HEK293 (cell line): Measurements from ENCODE around the gene SFSWAP.

Source experiments
- CTCF ChIA-PET: fragments of 350-600 bp; formaldehyde crosslinking; extraction: SDS; loops from one replicate; lab custom pipeline; 2021; ENCODE audit warnings: antibody characterized with exemption; lab: Yijun Ruan, JAX
- POLR2A ChIA-PET: fragments of 300-600 bp; formaldehyde crosslinking; extraction: SDS; loops from one replicate; lab custom pipeline; 2020; ENCODE audit warnings: antibody characterized with exemption, inconsistent platforms; lab: Yijun Ruan, JAX
- H3K27ac ChIP-seq: fragments of 200-500 bp; sonication (Bioruptor generic); 2 replicates; pipeline ENCODE4 v1.5.1; 2014; ENCODE audit warnings: low read depth, low read length, control low read depth, inconsistent platforms; ENCODE audit errors: extremely low read depth
- H3K36me3 ChIP-seq, 2 experiments: fragments of 200-500 bp in 1 of 2; sonication (Bioruptor generic) in 1 of 2; 1 replicate in 1 of 2; 2 replicates in 1 of 2; pipeline ENCODE4 v1.5.1; 2014 to 2017; ENCODE audit warnings: inconsistent platforms in 2 of 2, low read length in 2 of 2; ENCODE audit not compliant: control insufficient read depth in 2 of 2, insufficient read depth in 1 of 2
- H3K4me1 ChIP-seq: fragments of 200-500 bp; sonication (Bioruptor generic); 2 replicates; pipeline ENCODE4 v1.5.1; 2014; ENCODE audit warnings: mild to moderate bottlenecking, low read length, inconsistent platforms; ENCODE audit not compliant: control insufficient read depth, insufficient read depth
- H3K4me3 ChIP-seq: 2 replicates; pipeline ENCODE4 v1.5.1; 2011; ENCODE audit warnings: low read depth, mild to moderate bottlenecking, control low read depth, low read length, moderate library complexity
- H3K9me3 ChIP-seq: fragments of 200-500 bp; sonication (Bioruptor generic); 2 replicates; pipeline ENCODE4 v1.5.1; 2014; ENCODE audit warnings: low read depth, low read length, inconsistent platforms; ENCODE audit not compliant: control insufficient read depth, insufficient read depth
- BCL11A ChIP-seq: fragments of 450-650 bp; formaldehyde crosslinking; IDR thresholded peaks from 2 replicates; pipeline ENCODE4 v1.5.1; 2016; ENCODE audit warnings: low read depth, missing biosample characterization, missing genetic modification characterization
- HOXC10 ChIP-seq: sonication (generic); formaldehyde crosslinking; IDR thresholded peaks from 2 replicates; pipeline ENCODE4 v1.8.1; 2023; ENCODE audit warnings: mild to moderate bottlenecking, missing genetic modification reagents
- KLF7 ChIP-seq: fragments of 450-650 bp; formaldehyde crosslinking; IDR thresholded peaks from 2 replicates; pipeline ENCODE4 v1.5.1; 2016; ENCODE audit warnings: missing biosample characterization, missing genetic modification characterization, borderline replicate concordance
- SP7 ChIP-seq: fragments of 450-650 bp; formaldehyde crosslinking; IDR thresholded peaks from 2 replicates; pipeline ENCODE4 v1.5.1; 2016; ENCODE audit warnings: missing biosample characterization, missing genetic modification characterization
- ZNF146 ChIP-seq: fragments of 450-650 bp; formaldehyde crosslinking; IDR thresholded peaks from 2 replicates; pipeline ENCODE4 v1.5.1; 2016; ENCODE audit warnings: missing biosample characterization, missing genetic modification characterization
- ZNF174 ChIP-seq: fragments of 450-650 bp; formaldehyde crosslinking; IDR thresholded peaks from 2 replicates; pipeline ENCODE4 v1.5.0; 2017; ENCODE audit warnings: missing biosample characterization, mild to moderate bottlenecking, missing genetic modification characterization
- ZNF184 ChIP-seq: fragments of 450-650 bp; IDR thresholded peaks from 2 replicates; pipeline ENCODE4 v1.5.1; 2018; ENCODE audit warnings: missing biosample characterization, mild to moderate bottlenecking, missing genetic modification characterization
- ZNF23 ChIP-seq: fragments of 450-650 bp; formaldehyde crosslinking; IDR thresholded peaks from 2 replicates; pipeline ENCODE4 v1.5.1; 2016; ENCODE audit warnings: missing biosample characterization, missing genetic modification characterization, borderline replicate concordance
- ZNF266 ChIP-seq: fragments of 450-650 bp; formaldehyde crosslinking; IDR thresholded peaks from 2 replicates; pipeline ENCODE4 v1.5.1; 2016; ENCODE audit warnings: missing biosample characterization, missing genetic modification characterization, low read depth
- ZNF366 ChIP-seq: fragments of 450-650 bp; formaldehyde crosslinking; conservative IDR thresholded peaks from 2 replicates; pipeline ENCODE4 v1.5.1; 2016; ENCODE audit warnings: missing biosample characterization, missing genetic modification characterization
- ZNF416 ChIP-seq: fragments of 450-650 bp; formaldehyde crosslinking; IDR thresholded peaks from 2 replicates; pipeline ENCODE4 v1.5.1; 2016; ENCODE audit warnings: missing biosample characterization, missing genetic modification characterization
- ZNF426 ChIP-seq: fragments of 450-650 bp; formaldehyde crosslinking; IDR thresholded peaks from 2 replicates; pipeline ENCODE4 v1.5.1; 2017; ENCODE audit warnings: missing biosample characterization, missing genetic modification characterization, mild to moderate bottlenecking, inconsistent platforms, moderate library complexity
- ZNF571 ChIP-seq: fragments of 450-650 bp; formaldehyde crosslinking; IDR thresholded peaks from 2 replicates; pipeline ENCODE4 v1.5.0; 2017; ENCODE audit warnings: missing biosample characterization, missing genetic modification characterization
- ZNF623 ChIP-seq: fragments of 450-650 bp; formaldehyde crosslinking; IDR thresholded peaks from 2 replicates; pipeline ENCODE4 v1.5.1; 2016; ENCODE audit warnings: missing biosample characterization, missing genetic modification characterization
- ZNF626 ChIP-seq: fragments of 450-650 bp; sonication (Bioruptor Pico); formaldehyde crosslinking; IDR thresholded peaks from 2 replicates; pipeline ENCODE4 v1.5.1; 2018; ENCODE audit warnings: missing biosample characterization, missing genetic modification characterization, inconsistent platforms
- ZNF658 ChIP-seq: fragments of 450-650 bp; formaldehyde crosslinking; IDR thresholded peaks from 2 replicates; pipeline ENCODE4; 2016; ENCODE audit warnings: missing biosample characterization, missing genetic modification characterization
- ZNF791 ChIP-seq: fragments of 450-650 bp; formaldehyde crosslinking; IDR thresholded peaks from 2 replicates; pipeline ENCODE4 v1.5.1; 2016; ENCODE audit warnings: missing biosample characterization, missing genetic modification characterization
- TF ChIP-seq, protein P1 (sequence below): fragments of 450-650 bp; formaldehyde crosslinking; IDR thresholded peaks from 2 replicates; pipeline ENCODE4 v1.5.1; 2017; ENCODE audit warnings: missing biosample characterization, missing genetic modification characterization
- TF ChIP-seq, protein P2 (sequence below): fragments of 450-650 bp; formaldehyde crosslinking; IDR thresholded peaks from 2 replicates; pipeline ENCODE4 v1.5.1; 2016; ENCODE audit warnings: missing biosample characterization, missing genetic modification characterization
- TF ChIP-seq, protein P3 (sequence below): fragments of 450-650 bp; IDR thresholded peaks from 2 replicates; pipeline ENCODE4 v1.5.1; 2018; ENCODE audit warnings: missing biosample characterization, missing genetic modification characterization
- TF ChIP-seq, protein P4 (sequence below): fragments of 450-650 bp; formaldehyde crosslinking; IDR thresholded peaks from 2 replicates; pipeline ENCODE4 v1.5.1; 2016; ENCODE audit warnings: missing biosample characterization, missing genetic modification characterization
- TF ChIP-seq, protein P5 (sequence below): fragments of 450-650 bp; formaldehyde crosslinking; IDR thresholded peaks from 2 replicates; pipeline ENCODE4 v1.5.1; 2016; ENCODE audit warnings: missing biosample characterization, missing genetic modification characterization, borderline replicate concordance

Gene SFSWAP

DNA sequence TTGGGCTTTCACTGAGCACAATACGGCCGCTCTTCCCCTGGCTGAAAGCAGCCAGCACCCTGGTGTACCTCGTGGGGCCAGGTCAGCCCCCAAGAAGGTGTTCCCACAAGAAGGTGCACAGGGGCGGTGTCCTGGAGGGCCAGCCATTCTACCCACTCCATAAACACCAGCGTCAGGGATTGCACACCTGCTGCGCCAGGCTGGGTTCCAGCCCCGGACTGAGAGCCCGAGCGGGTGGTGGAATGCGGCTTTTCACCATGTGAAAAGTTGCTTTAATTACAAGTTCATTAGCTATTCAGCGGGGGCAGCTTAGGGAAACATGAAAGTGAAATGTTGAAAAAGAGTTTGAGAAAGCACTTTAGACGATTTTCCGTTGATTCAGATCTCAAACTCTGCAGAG, 99.8 kb downstream of the SFSWAP start:
- no peak for TF ChIP-seq ZNF626 (tag by site-specific recombination)
- TF ChIP-seq, protein P1, sequence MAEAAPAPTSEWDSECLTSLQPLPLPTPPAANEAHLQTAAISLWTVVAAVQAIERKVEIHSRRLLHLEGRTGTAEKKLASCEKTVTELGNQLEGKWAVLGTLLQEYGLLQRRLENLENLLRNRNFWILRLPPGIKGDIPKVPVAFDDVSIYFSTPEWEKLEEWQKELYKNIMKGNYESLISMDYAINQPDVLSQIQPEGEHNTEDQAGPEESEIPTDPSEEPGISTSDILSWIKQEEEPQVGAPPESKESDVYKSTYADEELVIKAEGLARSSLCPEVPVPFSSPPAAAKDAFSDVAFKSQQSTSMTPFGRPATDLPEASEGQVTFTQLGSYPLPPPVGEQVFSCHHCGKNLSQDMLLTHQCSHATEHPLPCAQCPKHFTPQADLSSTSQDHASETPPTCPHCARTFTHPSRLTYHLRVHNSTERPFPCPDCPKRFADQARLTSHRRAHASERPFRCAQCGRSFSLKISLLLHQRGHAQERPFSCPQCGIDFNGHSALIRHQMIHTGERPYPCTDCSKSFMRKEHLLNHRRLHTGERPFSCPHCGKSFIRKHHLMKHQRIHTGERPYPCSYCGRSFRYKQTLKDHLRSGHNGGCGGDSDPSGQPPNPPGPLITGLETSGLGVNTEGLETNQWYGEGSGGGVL (tag by site-specific recombination) = no peak
- no peak for TF ChIP-seq HOXC10 (CRISPR knock-in tag)
- TF ChIP-seq ZNF23 (tag by site-specific recombination) = no peak
- TF ChIP-seq, protein P2, sequence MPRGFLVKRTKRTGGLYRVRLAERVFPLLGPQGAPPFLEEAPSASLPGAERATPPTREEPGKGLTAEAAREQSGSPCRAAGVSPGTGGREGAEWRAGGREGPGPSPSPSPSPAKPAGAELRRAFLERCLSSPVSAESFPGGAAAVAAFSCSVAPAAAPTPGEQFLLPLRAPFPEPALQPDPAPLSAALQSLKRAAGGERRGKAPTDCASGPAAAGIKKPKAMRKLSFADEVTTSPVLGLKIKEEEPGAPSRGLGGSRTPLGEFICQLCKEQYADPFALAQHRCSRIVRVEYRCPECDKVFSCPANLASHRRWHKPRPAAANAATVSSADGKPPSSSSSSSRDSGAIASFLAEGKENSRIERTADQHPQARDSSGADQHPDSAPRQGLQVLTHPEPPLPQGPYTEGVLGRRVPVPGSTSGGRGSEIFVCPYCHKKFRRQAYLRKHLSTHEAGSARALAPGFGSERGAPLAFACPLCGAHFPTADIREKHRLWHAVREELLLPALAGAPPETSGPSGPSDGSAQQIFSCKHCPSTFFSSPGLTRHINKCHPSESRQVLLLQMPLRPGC = no peak
- TF ChIP-seq ZNF623 (tag by site-specific recombination) = no peak
- no peak for TF ChIP-seq ZNF174 (tag by site-specific recombination)
- TF ChIP-seq ZNF266 (tag by site-specific recombination) = no peak
- TF ChIP-seq ZNF184 (tag by site-specific recombination) = no peak
- no peak for TF ChIP-seq ZNF791
- TF ChIP-seq, all 188 proteins: peak for 0
- Histone ChIP-seq H3K9me3 (no peaks in the 10 kb centered on the region), H3K4me1 (no peaks in the 10 kb centered on the region), H3K36me3 (no peaks in the 10 kb centered on the region), H3K4me3 (no peak overlapping the region), H3K27ac (no peak overlapping the region)
- CTCF ChIA-PET = no interaction called here
- POLR2A ChIA-PET = no interaction called here

DNA sequence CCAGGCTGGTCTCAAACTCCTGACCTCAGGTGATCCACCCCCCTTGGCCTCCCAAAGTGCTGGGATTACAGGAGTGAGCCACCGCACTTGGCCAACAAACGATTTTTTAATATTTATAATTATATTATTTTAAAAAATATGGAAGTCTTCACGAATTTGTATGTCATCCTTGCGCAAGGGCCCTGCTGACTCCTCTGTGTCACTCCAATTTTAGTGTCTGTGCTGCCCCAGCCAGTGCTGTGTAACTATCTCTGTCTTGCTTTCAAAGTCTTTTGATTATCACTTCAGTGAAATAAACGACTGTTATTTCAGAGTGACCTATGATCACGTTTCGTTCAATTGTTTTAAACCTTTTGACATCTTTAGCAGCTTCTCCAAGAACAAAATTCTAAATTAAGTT, 104.2 kb downstream of the SFSWAP start:
- ChIA-PET POLR2A (no interaction called here), CTCF (no interaction called here)
- Histone ChIP-seq H3K4me3 (no peak overlapping the region), H3K27ac (no peak overlapping the region), H3K9me3 (no peaks in the 10 kb centered on the region), H3K36me3 (no peaks in the 10 kb centered on the region), H3K4me1 (no peaks in the 10 kb centered on the region)
- TF ChIP-seq SP7 (tag by site-specific recombination) = no peak
- TF ChIP-seq ZNF416 (tag by site-specific recombination) = no peak

DNA sequence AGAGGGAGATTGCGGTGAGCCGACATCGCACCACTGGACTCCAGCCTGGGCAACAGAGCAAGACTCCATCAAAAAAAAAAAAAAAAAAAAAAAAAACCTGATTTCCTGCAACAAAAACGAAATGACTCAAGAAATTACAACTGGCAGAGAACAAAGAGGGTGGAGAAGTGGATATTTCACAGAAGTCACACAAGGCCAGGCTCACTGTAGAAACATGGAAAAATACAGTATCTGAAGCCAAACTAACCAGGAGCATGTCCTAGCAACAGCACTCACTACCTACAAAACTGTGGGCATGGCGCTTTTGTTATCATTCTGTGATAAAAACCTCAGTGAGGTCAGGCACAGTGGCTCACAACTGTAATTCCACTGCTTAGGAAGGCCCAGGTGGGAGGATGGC, 105.6 kb downstream of the SFSWAP start:
- POLR2A ChIA-PET = no interaction called here
- Histone ChIP-seq H3K36me3 (no peaks in the 10 kb centered on the region), H3K27ac (no peak overlapping the region), H3K4me1 (no peaks in the 10 kb centered on the region), H3K4me3 (no peak overlapping the region), H3K9me3 (no peaks in the 10 kb centered on the region)
- CTCF ChIA-PET = no interaction called here
- TF ChIP-seq KLF7 (tag by site-specific recombination) = no peak
- TF ChIP-seq, protein P3, sequence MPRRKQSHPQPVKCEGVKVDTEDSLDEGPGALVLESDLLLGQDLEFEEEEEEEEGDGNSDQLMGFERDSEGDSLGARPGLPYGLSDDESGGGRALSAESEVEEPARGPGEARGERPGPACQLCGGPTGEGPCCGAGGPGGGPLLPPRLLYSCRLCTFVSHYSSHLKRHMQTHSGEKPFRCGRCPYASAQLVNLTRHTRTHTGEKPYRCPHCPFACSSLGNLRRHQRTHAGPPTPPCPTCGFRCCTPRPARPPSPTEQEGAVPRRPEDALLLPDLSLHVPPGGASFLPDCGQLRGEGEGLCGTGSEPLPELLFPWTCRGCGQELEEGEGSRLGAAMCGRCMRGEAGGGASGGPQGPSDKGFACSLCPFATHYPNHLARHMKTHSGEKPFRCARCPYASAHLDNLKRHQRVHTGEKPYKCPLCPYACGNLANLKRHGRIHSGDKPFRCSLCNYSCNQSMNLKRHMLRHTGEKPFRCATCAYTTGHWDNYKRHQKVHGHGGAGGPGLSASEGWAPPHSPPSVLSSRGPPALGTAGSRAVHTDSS = no peak
- TF ChIP-seq ZNF571 (tag by site-specific recombination) = no peak
- no peak for TF ChIP-seq ZNF658 (tag by site-specific recombination)
- TF ChIP-seq, protein P4, sequence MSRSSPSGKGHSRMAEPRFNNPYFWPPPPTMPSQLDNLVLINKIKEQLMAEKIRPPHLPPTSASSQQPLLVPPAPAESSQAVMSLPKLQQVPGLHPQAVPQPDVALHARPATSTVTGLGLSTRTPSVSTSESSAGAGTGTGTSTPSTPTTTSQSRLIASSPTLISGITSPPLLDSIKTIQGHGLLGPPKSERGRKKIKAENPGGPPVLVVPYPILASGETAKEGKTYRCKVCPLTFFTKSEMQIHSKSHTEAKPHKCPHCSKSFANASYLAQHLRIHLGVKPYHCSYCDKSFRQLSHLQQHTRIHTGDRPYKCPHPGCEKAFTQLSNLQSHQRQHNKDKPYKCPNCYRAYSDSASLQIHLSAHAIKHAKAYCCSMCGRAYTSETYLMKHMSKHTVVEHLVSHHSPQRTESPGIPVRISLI (tag by site-specific recombination) = no peak
- TF ChIP-seq, protein P5, sequence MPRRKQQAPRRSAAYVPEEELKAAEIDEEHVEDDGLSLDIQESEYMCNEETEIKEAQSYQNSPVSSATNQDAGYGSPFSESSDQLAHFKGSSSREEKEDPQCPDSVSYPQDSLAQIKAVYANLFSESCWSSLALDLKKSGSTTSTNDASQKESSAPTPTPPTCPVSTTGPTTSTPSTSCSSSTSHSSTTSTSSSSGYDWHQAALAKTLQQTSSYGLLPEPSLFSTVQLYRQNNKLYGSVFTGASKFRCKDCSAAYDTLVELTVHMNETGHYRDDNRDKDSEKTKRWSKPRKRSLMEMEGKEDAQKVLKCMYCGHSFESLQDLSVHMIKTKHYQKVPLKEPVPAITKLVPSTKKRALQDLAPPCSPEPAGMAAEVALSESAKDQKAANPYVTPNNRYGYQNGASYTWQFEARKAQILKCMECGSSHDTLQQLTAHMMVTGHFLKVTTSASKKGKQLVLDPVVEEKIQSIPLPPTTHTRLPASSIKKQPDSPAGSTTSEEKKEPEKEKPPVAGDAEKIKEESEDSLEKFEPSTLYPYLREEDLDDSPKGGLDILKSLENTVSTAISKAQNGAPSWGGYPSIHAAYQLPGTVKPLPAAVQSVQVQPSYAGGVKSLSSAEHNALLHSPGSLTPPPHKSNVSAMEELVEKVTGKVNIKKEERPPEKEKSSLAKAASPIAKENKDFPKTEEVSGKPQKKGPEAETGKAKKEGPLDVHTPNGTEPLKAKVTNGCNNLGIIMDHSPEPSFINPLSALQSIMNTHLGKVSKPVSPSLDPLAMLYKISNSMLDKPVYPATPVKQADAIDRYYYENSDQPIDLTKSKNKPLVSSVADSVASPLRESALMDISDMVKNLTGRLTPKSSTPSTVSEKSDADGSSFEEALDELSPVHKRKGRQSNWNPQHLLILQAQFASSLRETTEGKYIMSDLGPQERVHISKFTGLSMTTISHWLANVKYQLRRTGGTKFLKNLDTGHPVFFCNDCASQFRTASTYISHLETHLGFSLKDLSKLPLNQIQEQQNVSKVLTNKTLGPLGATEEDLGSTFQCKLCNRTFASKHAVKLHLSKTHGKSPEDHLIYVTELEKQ (tag by site-specific recombination) = no peak
- no peak for TF ChIP-seq ZNF146 (tag by site-specific recombination)
- TF ChIP-seq ZNF366 (tag by site-specific recombination) = no peak
- TF ChIP-seq ZNF426 (tag by site-specific recombination) = no peak
- no peak for TF ChIP-seq BCL11A (tag by site-specific recombination)
